Glomerular visceral epithelial cell (primary cell): ENCODE data around the gene OR11G2.
"Not testable (repeated sequence)": the region's sequence is repeated elsewhere in the genome, so short reads cannot be mapped to it uniquely, and the experiment has no call there.

ENCODE experiments used
- DNase-seq: peaks from one replicate; pipeline ENCODE4 v3.0.0-alpha.2; 2016; ENCODE audit errors: extremely low spot score

Gene OR11G2

DNA sequence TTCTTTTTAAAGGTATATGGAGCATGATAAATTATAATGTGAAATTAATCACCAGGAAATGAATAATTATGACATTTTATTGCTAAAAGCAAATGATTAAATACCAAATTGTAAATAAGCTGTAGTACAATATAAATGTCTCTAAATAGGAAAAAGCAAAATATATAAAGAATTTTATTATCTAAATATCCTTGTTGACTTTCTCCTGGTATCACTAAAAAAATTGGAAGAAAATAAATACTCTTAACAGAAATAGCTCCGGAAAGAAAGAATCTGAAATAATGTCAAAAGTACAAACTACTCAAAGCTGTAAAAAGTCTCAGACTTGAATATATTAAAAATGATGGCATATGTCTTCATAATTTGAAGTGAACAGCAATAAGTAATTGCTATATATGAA is 38.0 kb downstream of the OR11G2 start, which contains the start of gene OR11H7:
OR11H7 (plus strand) TSS at position 301 of the 400 bp plus-strand sequence.
- no peak for DNase-seq

DNA sequence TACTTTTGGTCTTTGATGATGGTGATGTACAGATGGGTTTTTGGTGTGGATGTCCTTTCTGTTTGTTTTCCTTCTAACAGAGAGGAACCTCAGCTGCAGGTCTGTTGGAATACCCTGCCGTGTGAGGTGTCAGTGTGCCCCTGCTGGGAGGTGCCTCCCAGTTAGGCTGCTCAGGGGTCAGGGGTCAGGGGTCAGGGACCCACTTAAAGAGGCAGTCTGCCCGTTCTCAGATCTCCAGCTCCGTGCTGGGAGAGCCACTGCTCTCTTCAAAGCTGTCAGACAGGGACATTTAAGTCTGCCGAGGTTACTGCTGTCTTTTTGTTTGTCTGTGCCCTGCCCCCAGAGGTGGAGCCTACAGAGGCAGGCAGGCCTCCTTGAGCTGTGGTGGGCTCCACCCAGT is 44.7 kb downstream of the OR11G2 start:
- DNase-seq = not testable (repeated sequence)

- no peak for DNase-seq
Observed at GRCh38 chr14:20247646-20248246, 57.0 kb downstream of the OR11G2 start.
